RWPE2 (cell line): Measurements from ENCODE around the gene LIAS.
"Not testable (repeated sequence)": the region's sequence is repeated elsewhere in the genome, so short reads cannot be mapped to it uniquely, and the experiment has no call there.

Experiments used
- ATAC-seq: fragments of 200-7000 bp; cut with Tn5 transposase; 3 replicates; pipeline ENCODE4 v1.9.1; 2021; ENCODE audit warnings: low read depth
- DNase-seq: peaks from one replicate; pipeline ENCODE4 v3.0.0-alpha.2; 2020; ENCODE audit warnings: low spot score
- H3K27ac ChIP-seq: fragments of 450-650 bp; 2 replicates; pipeline ENCODE4 v1.5.1; 2017; ENCODE audit warnings: mild to moderate bottlenecking; ENCODE audit not compliant: poor library complexity, severe bottlenecking
- H3K27me3 ChIP-seq: fragments of 250-450 bp; sonication (Bioruptor Pico); 2 replicates; pipeline ENCODE4 v1.5.1; 2021; ENCODE audit warnings: mild to moderate bottlenecking, moderate library complexity; ENCODE audit not compliant: insufficient read depth, poor library complexity, severe bottlenecking
- H3K36me3 ChIP-seq: fragments of 250-450 bp; sonication (Bioruptor Pico); 2 replicates; pipeline ENCODE4 v1.5.1; 2020; ENCODE audit warnings: low read depth, mild to moderate bottlenecking, moderate library complexity
- H3K4me1 ChIP-seq: fragments of 250-450 bp; sonication (Bioruptor Pico); 2 replicates; pipeline ENCODE4 v1.5.1; 2021; ENCODE audit warnings: mild to moderate bottlenecking, moderate library complexity; ENCODE audit not compliant: insufficient read depth, poor library complexity, severe bottlenecking
- H3K4me3 ChIP-seq: fragments of 250-450 bp; sonication (Bioruptor Pico); 2 replicates; pipeline ENCODE4 v1.5.1; 2021; ENCODE audit warnings: mild to moderate bottlenecking, moderate library complexity; ENCODE audit not compliant: severe bottlenecking
- H3K9me3 ChIP-seq: fragments of 250-450 bp; sonication (Bioruptor Pico); 2 replicates; pipeline ENCODE4 v1.5.1; 2021; ENCODE audit warnings: mild to moderate bottlenecking, moderate library complexity; ENCODE audit not compliant: severe bottlenecking
- TF ChIP-seq, protein P1 (sequence below): fragments of 450-650 bp; IDR thresholded peaks from one replicate; pipeline ENCODE4 v1.5.1; 2017; ENCODE audit warnings: mild to moderate bottlenecking, moderate library complexity; ENCODE audit not compliant: poor library complexity, severe bottlenecking

Gene LIAS

GRCh38 chr4:39458505-39459300 lies at the start of gene LIAS, which contains the start of gene RPL9:
TSS of gene LIAS (plus strand) at chr4:39459056. CDS start at chr4:39459118, 62 bp downstream.
TSS of gene RPL9 (minus strand) at chr4:39458922. CDS start at chr4:39458439, 483 bp downstream.
- peak within 1 kb of the TSS; percentile 82 for H3K27ac ChIP-seq
- H3K27me3 ChIP-seq, result no peaks in the 10 kb centered on the region
- TF ChIP-seq, protein P1, sequence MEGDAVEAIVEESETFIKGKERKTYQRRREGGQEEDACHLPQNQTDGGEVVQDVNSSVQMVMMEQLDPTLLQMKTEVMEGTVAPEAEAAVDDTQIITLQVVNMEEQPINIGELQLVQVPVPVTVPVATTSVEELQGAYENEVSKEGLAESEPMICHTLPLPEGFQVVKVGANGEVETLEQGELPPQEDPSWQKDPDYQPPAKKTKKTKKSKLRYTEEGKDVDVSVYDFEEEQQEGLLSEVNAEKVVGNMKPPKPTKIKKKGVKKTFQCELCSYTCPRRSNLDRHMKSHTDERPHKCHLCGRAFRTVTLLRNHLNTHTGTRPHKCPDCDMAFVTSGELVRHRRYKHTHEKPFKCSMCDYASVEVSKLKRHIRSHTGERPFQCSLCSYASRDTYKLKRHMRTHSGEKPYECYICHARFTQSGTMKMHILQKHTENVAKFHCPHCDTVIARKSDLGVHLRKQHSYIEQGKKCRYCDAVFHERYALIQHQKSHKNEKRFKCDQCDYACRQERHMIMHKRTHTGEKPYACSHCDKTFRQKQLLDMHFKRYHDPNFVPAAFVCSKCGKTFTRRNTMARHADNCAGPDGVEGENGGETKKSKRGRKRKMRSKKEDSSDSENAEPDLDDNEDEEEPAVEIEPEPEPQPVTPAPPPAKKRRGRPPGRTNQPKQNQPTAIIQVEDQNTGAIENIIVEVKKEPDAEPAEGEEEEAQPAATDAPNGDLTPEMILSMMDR, result no peak
- peaks cover 7% of the 10 kb centered on the region for H3K4me1 ChIP-seq
- H3K9me3 ChIP-seq, result no peaks in the 10 kb centered on the region
- DNase-seq (peak; percentile 90), ATAC-seq (peak; percentile 94)
- H3K4me3 ChIP-seq, result peak within 1 kb of the TSS; percentile 92
- peaks cover 77% of the 10 kb centered on the region for H3K36me3 ChIP-seq

DNA sequence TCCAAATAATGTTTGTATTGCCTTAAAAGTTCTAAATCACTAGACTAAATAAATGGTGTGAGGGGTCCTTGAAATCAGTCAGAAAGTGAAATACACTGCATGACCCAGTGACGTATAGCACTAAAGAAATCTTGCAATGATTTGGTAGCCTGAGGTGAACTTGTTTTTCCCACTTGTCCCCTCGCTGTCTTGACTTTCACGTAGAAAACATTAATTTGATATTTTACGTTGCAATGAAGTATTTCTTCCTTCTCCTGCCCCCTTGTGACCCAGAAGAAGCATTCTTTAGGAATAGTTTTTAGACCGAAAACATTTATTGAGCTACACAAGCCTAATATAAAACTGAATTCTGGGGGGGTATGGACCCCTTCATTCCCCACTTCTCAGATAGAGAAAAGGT lies 48.4 kb upstream of the LIAS start:
- no peaks in the 10 kb centered on the region for H3K27me3 ChIP-seq
- H3K4me1 ChIP-seq, result no peaks in the 10 kb centered on the region
- H3K27ac ChIP-seq, result no peak overlapping the region
- ATAC-seq (no peak), DNase-seq (no peak)
- TF ChIP-seq, protein P1, result peak; percentile 38
- H3K4me3 ChIP-seq, result no peak overlapping the region
- no peaks in the 10 kb centered on the region for H3K9me3 ChIP-seq
- H3K36me3 ChIP-seq, result no peaks in the 10 kb centered on the region

GRCh38 chr4:39411561-39411960 lies 47.3 kb upstream of the LIAS start:
- not testable (repeated sequence) for H3K4me3 ChIP-seq, ATAC-seq, H3K9me3 ChIP-seq, DNase-seq, H3K36me3 ChIP-seq, H3K27me3 ChIP-seq, H3K4me1 ChIP-seq, H3K27ac ChIP-seq

- H3K27me3 ChIP-seq, result no peaks in the 10 kb centered on the region
- TF ChIP-seq, protein P1, result no peak
- DNase-seq (no peak), ATAC-seq (no peak)
- no peaks in the 10 kb centered on the region for H3K4me1 ChIP-seq
- no peak overlapping the region for H3K27ac ChIP-seq
- no peak overlapping the region for H3K4me3 ChIP-seq
- no peaks in the 10 kb centered on the region for H3K9me3 ChIP-seq
- H3K36me3 ChIP-seq, result no peaks in the 10 kb centered on the region
These were observed 43.1 kb upstream of the LIAS start for GRCh38 chr4:39415678-39416283.

GRCh38 chr4:39422247-39422646 lies 36.6 kb upstream of the LIAS start:
- TF ChIP-seq, protein P1, result no peak
- DNase-seq (no peak), ATAC-seq (no peak)
- H3K27me3 ChIP-seq, result no peaks in the 10 kb centered on the region
- no peaks in the 10 kb centered on the region for H3K4me1 ChIP-seq
- H3K4me3 ChIP-seq, result no peak overlapping the region
- no peaks in the 10 kb centered on the region for H3K36me3 ChIP-seq
- no peaks in the 10 kb centered on the region for H3K9me3 ChIP-seq
- H3K27ac ChIP-seq, result no peak overlapping the region

DNA sequence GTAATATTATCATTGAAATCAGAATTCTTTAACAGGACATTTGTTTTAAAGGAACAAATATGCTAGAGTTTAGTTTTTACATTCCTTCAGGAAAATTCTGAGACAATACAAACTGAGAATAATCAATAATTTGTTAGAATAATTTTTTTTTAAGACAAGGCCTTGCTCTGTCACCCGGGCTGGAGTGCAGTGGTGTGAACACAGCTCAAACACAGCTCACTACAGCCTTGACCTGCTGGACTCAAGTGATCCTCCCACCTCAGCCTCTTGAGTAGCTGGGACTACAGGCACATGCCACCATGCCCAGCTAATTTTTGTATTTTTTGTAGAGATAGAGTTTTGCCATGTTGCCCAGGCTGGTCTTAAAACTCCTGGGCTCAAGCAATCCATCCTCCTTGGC lies 33.6 kb upstream of the LIAS start:
- DNase-seq, H3K4me3 ChIP-seq, H3K27ac ChIP-seq, H3K36me3 ChIP-seq, ATAC-seq, H3K27me3 ChIP-seq, H3K4me1 ChIP-seq, H3K9me3 ChIP-seq: not testable (repeated sequence)
